HEK293 (cell line): Measurements from ENCODE around the gene LRP1B.

Experiments used
- CTCF ChIA-PET: fragments of 350-600 bp; formaldehyde crosslinking; extraction: SDS; loops from one replicate; lab custom pipeline; 2021; ENCODE audit warnings: antibody characterized with exemption; lab: Yijun Ruan, JAX
- POLR2A ChIA-PET: fragments of 300-600 bp; formaldehyde crosslinking; extraction: SDS; loops from one replicate; lab custom pipeline; 2020; ENCODE audit warnings: antibody characterized with exemption, inconsistent platforms; lab: Yijun Ruan, JAX
- H3K27ac ChIP-seq: fragments of 200-500 bp; sonication (Bioruptor generic); 2 replicates; pipeline ENCODE4 v1.5.1; 2014; ENCODE audit warnings: low read depth, low read length, control low read depth, inconsistent platforms; ENCODE audit errors: extremely low read depth
- H3K36me3 ChIP-seq, 2 experiments: fragments of 200-500 bp in 1 of 2; sonication (Bioruptor generic) in 1 of 2; 1 replicate in 1 of 2; 2 replicates in 1 of 2; pipeline ENCODE4 v1.5.1; 2014 to 2017; ENCODE audit warnings: inconsistent platforms in 2 of 2, low read length in 2 of 2; ENCODE audit not compliant: control insufficient read depth in 2 of 2, insufficient read depth in 1 of 2
- H3K4me1 ChIP-seq: fragments of 200-500 bp; sonication (Bioruptor generic); 2 replicates; pipeline ENCODE4 v1.5.1; 2014; ENCODE audit warnings: mild to moderate bottlenecking, low read length, inconsistent platforms; ENCODE audit not compliant: control insufficient read depth, insufficient read depth
- H3K4me3 ChIP-seq: 2 replicates; pipeline ENCODE4 v1.5.1; 2011; ENCODE audit warnings: low read depth, mild to moderate bottlenecking, control low read depth, low read length, moderate library complexity
- H3K9me3 ChIP-seq: fragments of 200-500 bp; sonication (Bioruptor generic); 2 replicates; pipeline ENCODE4 v1.5.1; 2014; ENCODE audit warnings: low read depth, low read length, inconsistent platforms; ENCODE audit not compliant: control insufficient read depth, insufficient read depth
- EGR2 ChIP-seq: fragments of 450-650 bp; formaldehyde crosslinking; IDR thresholded peaks from 2 replicates; pipeline ENCODE4 v1.5.1; 2016; ENCODE audit warnings: low read depth, missing biosample characterization, missing genetic modification characterization
- FEZF1 ChIP-seq: fragments of 450-650 bp; formaldehyde crosslinking; IDR thresholded peaks from 2 replicates; pipeline ENCODE4 v1.5.1; 2016; ENCODE audit warnings: missing biosample characterization, missing genetic modification characterization
- HOXD13 ChIP-seq: sonication (generic); formaldehyde crosslinking; IDR thresholded peaks from 2 replicates; pipeline ENCODE4 v1.8.0; 2022; ENCODE audit warnings: missing genetic modification reagents, borderline replicate concordance
- MYNN ChIP-seq: fragments of 450-650 bp; formaldehyde crosslinking; IDR thresholded peaks from 2 replicates; pipeline ENCODE4 v1.5.1; 2016; ENCODE audit warnings: missing biosample characterization, missing genetic modification characterization, borderline replicate concordance
- OVOL3 ChIP-seq: fragments of 450-650 bp; formaldehyde crosslinking; IDR thresholded peaks from 2 replicates; pipeline ENCODE4 v1.5.1; 2016; ENCODE audit warnings: missing biosample characterization, missing genetic modification characterization
- ZBTB48 ChIP-seq: fragments of 450-650 bp; formaldehyde crosslinking; IDR thresholded peaks from 2 replicates; pipeline ENCODE4 v1.5.1; 2016; ENCODE audit warnings: missing biosample characterization, missing genetic modification characterization
- ZNF169 ChIP-seq: fragments of 450-650 bp; formaldehyde crosslinking; IDR thresholded peaks from 2 replicates; pipeline ENCODE4 v1.5.1; 2016; ENCODE audit warnings: missing biosample characterization, missing genetic modification characterization
- ZNF174 ChIP-seq: fragments of 450-650 bp; formaldehyde crosslinking; IDR thresholded peaks from 2 replicates; pipeline ENCODE4 v1.5.0; 2017; ENCODE audit warnings: missing biosample characterization, mild to moderate bottlenecking, missing genetic modification characterization
- ZNF175 ChIP-seq: fragments of 450-650 bp; formaldehyde crosslinking; IDR thresholded peaks from 2 replicates; pipeline ENCODE4 v1.5.1; 2016; ENCODE audit warnings: missing biosample characterization, missing genetic modification characterization
- ZNF248 ChIP-seq: fragments of 450-650 bp; formaldehyde crosslinking; IDR thresholded peaks from 2 replicates; pipeline ENCODE4 v1.5.1; 2017; ENCODE audit warnings: missing biosample characterization, missing genetic modification characterization
- ZNF302 ChIP-seq: fragments of 450-650 bp; formaldehyde crosslinking; IDR thresholded peaks from 2 replicates; pipeline ENCODE4 v1.5.1; 2016; ENCODE audit warnings: missing biosample characterization, missing genetic modification characterization, low read depth
- ZNF776 ChIP-seq: fragments of 450-650 bp; formaldehyde crosslinking; IDR thresholded peaks from 2 replicates; pipeline ENCODE4 v1.5.0; 2017; ENCODE audit warnings: missing biosample characterization, missing genetic modification characterization, borderline replicate concordance
- ZNF777 ChIP-seq: fragments of 450-650 bp; formaldehyde crosslinking; IDR thresholded peaks from 2 replicates; pipeline ENCODE4 v1.5.1; 2017; ENCODE audit warnings: missing biosample characterization, missing genetic modification characterization, borderline replicate concordance
- ZNF785 ChIP-seq: fragments of 450-650 bp; formaldehyde crosslinking; IDR thresholded peaks from 2 replicates; pipeline ENCODE4 v1.5.1; 2016; ENCODE audit warnings: missing biosample characterization, missing genetic modification characterization
- ZNF830 ChIP-seq: fragments of 450-650 bp; IDR thresholded peaks from 2 replicates; pipeline ENCODE4 v1.5.0; 2018; ENCODE audit warnings: missing biosample characterization, missing genetic modification characterization, low read depth, mild to moderate bottlenecking, moderate library complexity
- ZSCAN30 ChIP-seq: fragments of 450-650 bp; IDR thresholded peaks from 2 replicates; pipeline ENCODE4 v1.5.1; 2018; ENCODE audit warnings: missing biosample characterization, mild to moderate bottlenecking, missing genetic modification characterization, moderate library complexity
- TF ChIP-seq, protein P1 (sequence below): fragments of 450-650 bp; formaldehyde crosslinking; IDR thresholded peaks from 2 replicates; pipeline ENCODE4 v1.5.1; 2016; ENCODE audit warnings: missing biosample characterization, missing genetic modification characterization
- TF ChIP-seq, protein P2 (sequence below): fragments of 450-650 bp; formaldehyde crosslinking; IDR thresholded peaks from 2 replicates; pipeline ENCODE4 v1.5.1; 2017; ENCODE audit warnings: missing biosample characterization, missing genetic modification characterization
- TF ChIP-seq, protein P3 (sequence below): fragments of 450-650 bp; formaldehyde crosslinking; IDR thresholded peaks from 2 replicates; pipeline ENCODE4 v1.5.1; 2016; ENCODE audit warnings: missing biosample characterization, missing genetic modification characterization
- TF ChIP-seq, protein P4 (sequence below): fragments of 450-650 bp; formaldehyde crosslinking; IDR thresholded peaks from 2 replicates; pipeline ENCODE4 v1.5.1; 2017; ENCODE audit warnings: missing biosample characterization, missing genetic modification characterization
- TF ChIP-seq, protein P5 (sequence below): fragments of 450-650 bp; IDR thresholded peaks from 2 replicates; pipeline ENCODE4 v1.5.1; 2018; ENCODE audit warnings: missing biosample characterization, missing genetic modification characterization
- TF ChIP-seq, protein P6 (sequence below): fragments of 450-650 bp; formaldehyde crosslinking; IDR thresholded peaks from 2 replicates; pipeline ENCODE4 v1.5.1; 2016; ENCODE audit warnings: missing biosample characterization, missing genetic modification characterization

Gene LRP1B

DNA sequence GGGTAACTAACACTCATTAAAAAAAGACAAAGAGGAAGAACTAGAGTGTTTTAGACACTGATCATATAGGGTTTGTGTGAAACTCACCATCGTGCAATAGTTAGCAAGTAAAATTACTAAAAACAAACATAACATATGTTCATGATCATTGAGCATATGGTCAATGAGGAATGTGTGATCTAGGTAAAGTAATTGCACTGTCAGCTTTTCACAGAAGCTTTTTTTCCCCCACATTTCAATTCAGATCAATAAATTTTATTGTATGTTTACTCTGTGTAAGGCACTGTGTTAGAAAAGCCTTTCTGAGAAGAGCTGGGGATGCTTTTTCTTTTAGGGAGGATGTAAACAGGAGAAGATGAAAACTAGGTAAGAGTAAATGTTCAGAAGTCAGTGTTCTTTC is 348.2 kb downstream of the LRP1B start:
- H3K27ac ChIP-seq, result no peak overlapping the region
- TF ChIP-seq, protein P1, sequence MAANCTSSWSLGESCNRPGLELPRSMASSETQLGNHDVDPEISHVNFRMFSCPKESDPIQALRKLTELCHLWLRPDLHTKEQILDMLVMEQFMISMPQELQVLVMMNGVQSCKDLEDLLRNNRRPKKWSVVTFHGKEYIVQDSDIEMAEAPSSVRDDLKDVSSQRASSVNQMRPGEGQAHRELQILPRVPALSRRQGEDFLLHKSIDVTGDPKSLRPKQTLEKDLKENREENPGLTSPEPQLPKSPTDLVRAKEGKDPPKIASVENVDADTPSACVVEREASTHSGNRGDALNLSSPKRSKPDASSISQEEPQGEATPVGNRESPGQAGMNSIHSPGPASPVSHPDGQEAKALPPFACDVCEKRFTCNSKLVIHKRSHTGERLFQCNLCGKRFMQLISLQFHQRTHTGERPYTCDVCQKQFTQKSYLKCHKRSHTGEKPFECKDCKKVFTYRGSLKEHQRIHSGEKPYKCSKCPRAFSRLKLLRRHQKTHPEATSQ (tag by site-specific recombination), result no peak
- TF ChIP-seq ZNF248 (tag by site-specific recombination), result no peak
- TF ChIP-seq MYNN (tag by site-specific recombination), result no peak
- no peak for TF ChIP-seq EGR2 (tag by site-specific recombination)
- no peak for TF ChIP-seq ZSCAN30 (tag by site-specific recombination)
- no peak for TF ChIP-seq FEZF1 (tag by site-specific recombination)
- no peak for TF ChIP-seq ZNF174
- no peak for TF ChIP-seq ZNF302 (tag by site-specific recombination)
- no peak for TF ChIP-seq ZNF776 (tag by site-specific recombination)
- TF ChIP-seq ZNF785 (tag by site-specific recombination), result no peak
- TF ChIP-seq, all 188 proteins: peak for 0
- Histone ChIP-seq H3K36me3 (no peaks in the 10 kb centered on the region), H3K4me3 (no peak overlapping the region), H3K4me1 (no peaks in the 10 kb centered on the region), H3K9me3 (no peaks in the 10 kb centered on the region)
- ChIA-PET POLR2A (no interaction called here), CTCF (no interaction called here)

DNA sequence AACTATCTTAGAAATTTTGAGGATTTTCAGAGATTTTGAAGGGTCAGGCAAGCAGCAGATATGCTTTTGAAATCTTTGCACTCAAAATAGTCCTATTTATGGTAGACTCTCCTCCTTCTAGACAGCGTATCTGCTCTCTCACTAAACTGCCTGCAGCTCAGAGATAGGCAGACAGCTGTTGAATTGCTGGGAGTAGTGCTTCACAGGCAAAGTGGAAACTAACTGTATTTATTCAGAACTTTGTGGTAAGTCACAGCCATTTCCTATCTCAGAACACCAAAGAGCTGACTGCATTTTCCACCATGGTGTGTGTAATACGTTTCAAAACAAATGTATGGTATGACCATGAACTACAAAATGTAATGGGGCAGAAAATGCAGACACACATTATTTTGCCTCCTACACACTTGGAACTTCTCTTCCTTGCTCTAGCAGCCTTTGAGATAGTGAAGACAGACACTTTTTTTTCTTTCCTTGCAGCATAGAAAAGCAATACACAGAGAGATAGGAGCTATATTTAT is 352.4 kb downstream of the LRP1B start:
- no peak overlapping the region for H3K27ac ChIP-seq

DNA sequence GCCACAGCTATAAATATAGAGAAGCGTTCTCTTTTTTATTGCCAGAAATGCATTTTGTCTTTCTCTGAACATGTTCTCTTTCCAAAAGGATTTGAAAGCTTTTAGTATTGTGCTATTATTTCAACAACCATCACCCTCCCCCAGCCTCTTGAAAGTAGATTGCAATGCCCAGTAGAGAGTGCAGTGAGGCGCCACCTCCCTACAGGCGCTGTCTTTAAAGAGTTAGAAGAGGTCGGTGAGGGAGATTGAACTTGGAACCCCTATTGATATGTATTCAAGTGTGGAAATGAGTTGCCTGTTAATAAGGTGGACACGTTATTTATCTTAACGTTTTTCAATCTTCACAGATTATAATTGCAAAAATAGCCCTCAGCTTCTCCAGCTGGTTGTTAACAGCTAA is 360.3 kb downstream of the LRP1B start:
- Histone ChIP-seq H3K4me3 (no peak overlapping the region), H3K9me3 (no peaks in the 10 kb centered on the region), H3K4me1 (no peaks in the 10 kb centered on the region), H3K36me3 (no peaks in the 10 kb centered on the region), H3K27ac (no peak overlapping the region)
- ChIA-PET POLR2A (no interaction called here), CTCF (no interaction called here)
- TF ChIP-seq ZNF175, result no peak
- TF ChIP-seq, protein P2, sequence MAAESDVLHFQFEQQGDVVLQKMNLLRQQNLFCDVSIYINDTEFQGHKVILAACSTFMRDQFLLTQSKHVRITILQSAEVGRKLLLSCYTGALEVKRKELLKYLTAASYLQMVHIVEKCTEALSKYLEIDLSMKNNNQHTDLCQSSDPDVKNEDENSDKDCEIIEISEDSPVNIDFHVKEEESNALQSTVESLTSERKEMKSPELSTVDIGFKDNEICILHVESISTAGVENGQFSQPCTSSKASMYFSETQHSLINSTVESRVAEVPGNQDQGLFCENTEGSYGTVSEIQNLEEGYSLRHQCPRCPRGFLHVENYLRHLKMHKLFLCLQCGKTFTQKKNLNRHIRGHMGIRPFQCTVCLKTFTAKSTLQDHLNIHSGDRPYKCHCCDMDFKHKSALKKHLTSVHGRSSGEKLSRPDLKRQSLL (tag by site-specific recombination), result no peak
- TF ChIP-seq ZNF776 (tag by site-specific recombination), result no peak
- TF ChIP-seq ZNF830, result no peak
- no peak for TF ChIP-seq HOXD13
- no peak for TF ChIP-seq ZBTB48 (tag by site-specific recombination)
- TF ChIP-seq, protein P3, sequence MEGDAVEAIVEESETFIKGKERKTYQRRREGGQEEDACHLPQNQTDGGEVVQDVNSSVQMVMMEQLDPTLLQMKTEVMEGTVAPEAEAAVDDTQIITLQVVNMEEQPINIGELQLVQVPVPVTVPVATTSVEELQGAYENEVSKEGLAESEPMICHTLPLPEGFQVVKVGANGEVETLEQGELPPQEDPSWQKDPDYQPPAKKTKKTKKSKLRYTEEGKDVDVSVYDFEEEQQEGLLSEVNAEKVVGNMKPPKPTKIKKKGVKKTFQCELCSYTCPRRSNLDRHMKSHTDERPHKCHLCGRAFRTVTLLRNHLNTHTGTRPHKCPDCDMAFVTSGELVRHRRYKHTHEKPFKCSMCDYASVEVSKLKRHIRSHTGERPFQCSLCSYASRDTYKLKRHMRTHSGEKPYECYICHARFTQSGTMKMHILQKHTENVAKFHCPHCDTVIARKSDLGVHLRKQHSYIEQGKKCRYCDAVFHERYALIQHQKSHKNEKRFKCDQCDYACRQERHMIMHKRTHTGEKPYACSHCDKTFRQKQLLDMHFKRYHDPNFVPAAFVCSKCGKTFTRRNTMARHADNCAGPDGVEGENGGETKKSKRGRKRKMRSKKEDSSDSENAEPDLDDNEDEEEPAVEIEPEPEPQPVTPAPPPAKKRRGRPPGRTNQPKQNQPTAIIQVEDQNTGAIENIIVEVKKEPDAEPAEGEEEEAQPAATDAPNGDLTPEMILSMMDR (tag by site-specific recombination), result no peak
- no peak for TF ChIP-seq ZNF777 (tag by site-specific recombination)
- TF ChIP-seq OVOL3 (tag by site-specific recombination), result no peak
- no peak for TF ChIP-seq ZNF169 (tag by site-specific recombination)
- TF ChIP-seq, protein P4, sequence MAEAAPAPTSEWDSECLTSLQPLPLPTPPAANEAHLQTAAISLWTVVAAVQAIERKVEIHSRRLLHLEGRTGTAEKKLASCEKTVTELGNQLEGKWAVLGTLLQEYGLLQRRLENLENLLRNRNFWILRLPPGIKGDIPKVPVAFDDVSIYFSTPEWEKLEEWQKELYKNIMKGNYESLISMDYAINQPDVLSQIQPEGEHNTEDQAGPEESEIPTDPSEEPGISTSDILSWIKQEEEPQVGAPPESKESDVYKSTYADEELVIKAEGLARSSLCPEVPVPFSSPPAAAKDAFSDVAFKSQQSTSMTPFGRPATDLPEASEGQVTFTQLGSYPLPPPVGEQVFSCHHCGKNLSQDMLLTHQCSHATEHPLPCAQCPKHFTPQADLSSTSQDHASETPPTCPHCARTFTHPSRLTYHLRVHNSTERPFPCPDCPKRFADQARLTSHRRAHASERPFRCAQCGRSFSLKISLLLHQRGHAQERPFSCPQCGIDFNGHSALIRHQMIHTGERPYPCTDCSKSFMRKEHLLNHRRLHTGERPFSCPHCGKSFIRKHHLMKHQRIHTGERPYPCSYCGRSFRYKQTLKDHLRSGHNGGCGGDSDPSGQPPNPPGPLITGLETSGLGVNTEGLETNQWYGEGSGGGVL (tag by site-specific recombination), result no peak
- TF ChIP-seq, protein P5, sequence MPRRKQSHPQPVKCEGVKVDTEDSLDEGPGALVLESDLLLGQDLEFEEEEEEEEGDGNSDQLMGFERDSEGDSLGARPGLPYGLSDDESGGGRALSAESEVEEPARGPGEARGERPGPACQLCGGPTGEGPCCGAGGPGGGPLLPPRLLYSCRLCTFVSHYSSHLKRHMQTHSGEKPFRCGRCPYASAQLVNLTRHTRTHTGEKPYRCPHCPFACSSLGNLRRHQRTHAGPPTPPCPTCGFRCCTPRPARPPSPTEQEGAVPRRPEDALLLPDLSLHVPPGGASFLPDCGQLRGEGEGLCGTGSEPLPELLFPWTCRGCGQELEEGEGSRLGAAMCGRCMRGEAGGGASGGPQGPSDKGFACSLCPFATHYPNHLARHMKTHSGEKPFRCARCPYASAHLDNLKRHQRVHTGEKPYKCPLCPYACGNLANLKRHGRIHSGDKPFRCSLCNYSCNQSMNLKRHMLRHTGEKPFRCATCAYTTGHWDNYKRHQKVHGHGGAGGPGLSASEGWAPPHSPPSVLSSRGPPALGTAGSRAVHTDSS (tag by site-specific recombination), result no peak

More for the DNA sequence above, 352.4 kb downstream of the LRP1B start:
- no peaks in the 10 kb centered on the region for H3K9me3 ChIP-seq
- TF ChIP-seq, protein P6, sequence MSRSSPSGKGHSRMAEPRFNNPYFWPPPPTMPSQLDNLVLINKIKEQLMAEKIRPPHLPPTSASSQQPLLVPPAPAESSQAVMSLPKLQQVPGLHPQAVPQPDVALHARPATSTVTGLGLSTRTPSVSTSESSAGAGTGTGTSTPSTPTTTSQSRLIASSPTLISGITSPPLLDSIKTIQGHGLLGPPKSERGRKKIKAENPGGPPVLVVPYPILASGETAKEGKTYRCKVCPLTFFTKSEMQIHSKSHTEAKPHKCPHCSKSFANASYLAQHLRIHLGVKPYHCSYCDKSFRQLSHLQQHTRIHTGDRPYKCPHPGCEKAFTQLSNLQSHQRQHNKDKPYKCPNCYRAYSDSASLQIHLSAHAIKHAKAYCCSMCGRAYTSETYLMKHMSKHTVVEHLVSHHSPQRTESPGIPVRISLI, result no peak
- H3K4me1 ChIP-seq, result no peaks in the 10 kb centered on the region
- no peaks in the 10 kb centered on the region for H3K36me3 ChIP-seq
- no peak overlapping the region for H3K4me3 ChIP-seq
- CTCF ChIA-PET, result no interaction called here
- POLR2A ChIA-PET, result no interaction called here
